ENCODE data around the gene PRR9. TPM values are rescaled to one million over a fixed set of nuclear protein-coding genes. Genes with fewer than 3 reads are reported as not detected.

The PRR9 gene
- total and polyA plus RNA-seq, 8 donors: not detected

- Histone ChIP-seq H3K36me3 (no peaks in the 10 kb centered on the region), H3K27ac (no peak overlapping the region), H3K9me3 (no peaks in the 10 kb centered on the region), H3K4me3 (no peak overlapping the region), H3K27me3 (no peaks in the 10 kb centered on the region), H3K4me1 (no peaks in the 10 kb centered on the region)
- no peak for TF ChIP-seq CTCF (IDR thresholded peaks at IDR 0.05)
- FAIRE-seq: no peak
- WGBS, 2 donors: 45 to 50% methylated on average over 2 of the region's 2 CpGs
- intact Hi-C loops (cut with DNase I): no loop called here
- DNase-seq: no peak
- no peak for ATAC-seq
Observed at GRCh38 chr1:153246825-153247224, 29.4 kb downstream of the PRR9 start.

- ATAC-seq (no peak), FAIRE-seq (no peak), DNase-seq (no peak)
- Histone ChIP-seq H3K36me3 (no peaks in the 10 kb centered on the region), H3K27ac (no peak overlapping the region), H3K4me1 (no peaks in the 10 kb centered on the region), H3K9me3 (no peaks in the 10 kb centered on the region), H3K4me3 (no peak overlapping the region), H3K27me3 (no peaks in the 10 kb centered on the region)
- 51 to 55% methylated on average over 5 of the region's 5 CpGs for WGBS, 2 donors
- intact Hi-C loops (cut with DNase I): no loop called here
- no peak for TF ChIP-seq CTCF (IDR thresholded peaks at IDR 0.05)
Observed at GRCh38 chr1:153248176-153248879, 30.9 kb downstream of the PRR9 start.

- H3K27ac ChIP-seq: no peak overlapping the region
- no peaks in the 10 kb centered on the region for H3K4me1 ChIP-seq
- no peak for TF ChIP-seq CTCF (IDR thresholded peaks at IDR 0.05)
- no peaks in the 10 kb centered on the region for H3K27me3 ChIP-seq
- H3K9me3 ChIP-seq: no peaks in the 10 kb centered on the region
- ATAC-seq (no peak), FAIRE-seq (no peak), DNase-seq (no peak)
- H3K36me3 ChIP-seq: no peaks in the 10 kb centered on the region
- intact Hi-C loops (cut with DNase I): no loop called here
- 52 to 63% methylated on average over 1 of the region's 1 CpG for WGBS, 2 donors
- no peak overlapping the region for H3K4me3 ChIP-seq
Observed at GRCh38 chr1:153250166-153250565, 32.8 kb downstream of the PRR9 start.

- Histone ChIP-seq H3K4me3 (no peak overlapping the region), H3K27ac (no peak overlapping the region), H3K27me3 (no peaks in the 10 kb centered on the region), H3K4me1 (no peaks in the 10 kb centered on the region), H3K36me3 (no peaks in the 10 kb centered on the region), H3K9me3 (no peaks in the 10 kb centered on the region)
- WGBS, 2 donors: 69 to 73% methylated on average over 2 of the region's 2 CpGs
- ATAC-seq (no peak), DNase-seq (no peak), FAIRE-seq (no peak)
- TF ChIP-seq CTCF (IDR thresholded peaks at IDR 0.05): no peak
- intact Hi-C loops (cut with DNase I): no loop called here
Observed at GRCh38 chr1:153251087-153251486, 33.7 kb downstream of the PRR9 start.

- ATAC-seq (no peak), DNase-seq (no peak), FAIRE-seq (no peak)
- Histone ChIP-seq H3K4me3 (no peak overlapping the region), H3K4me1 (no peaks in the 10 kb centered on the region), H3K36me3 (no peaks in the 10 kb centered on the region), H3K27me3 (no peaks in the 10 kb centered on the region), H3K27ac (no peak overlapping the region), H3K9me3 (no peaks in the 10 kb centered on the region)
- intact Hi-C loops (cut with DNase I): no loop called here
- WGBS, 2 donors: 75 to 77% methylated on average over 3 of the region's 3 CpGs
- TF ChIP-seq CTCF (IDR thresholded peaks at IDR 0.05): no peak
Observed at GRCh38 chr1:153251562-153251961, 34.2 kb downstream of the PRR9 start.

All from pancreas (tissue), 10 donors.